HG02759 (cell line): Measurements from ENCODE around the gene AP3D1.
"Not testable (repeated sequence)": the region's sequence is repeated elsewhere in the genome, so short reads cannot be mapped to it uniquely, and the experiment has no call there.

Experiments
- ATAC-seq: cut with Tn5 transposase; IDR thresholded peaks from one replicate; pipeline ENCODE4 v1.9.1; 2021; ENCODE audit warnings: mild to moderate bottlenecking, moderate library complexity; ENCODE audit not compliant: unreplicated experiment

AP3D1 gene

GRCh38 chr19:2129892-2130770 lies 21.2 kb downstream of the AP3D1 start:
- no peak for ATAC-seq

- no peak for ATAC-seq
Measured at GRCh38 chr19:2129486-2129885, 21.9 kb downstream of the AP3D1 start.

GRCh38 chr19:2129022-2129421 lies 22.3 kb downstream of the AP3D1 start:
- no peak for ATAC-seq

- ATAC-seq = not testable (repeated sequence)
Measured at GRCh38 chr19:2128252-2128651, 23.1 kb downstream of the AP3D1 start.

- ATAC-seq = no peak
Measured at GRCh38 chr19:2127758-2128157, 23.6 kb downstream of the AP3D1 start.

- no peak for ATAC-seq
Measured at GRCh38 chr19:2126879-2127518, 24.4 kb downstream of the AP3D1 start.

- ATAC-seq = no peak
Measured at GRCh38 chr19:2123682-2124387, 27.5 kb downstream of the AP3D1 start.

- ATAC-seq = no peak
Measured at GRCh38 chr19:2122982-2123381, 28.4 kb downstream of the AP3D1 start.

- ATAC-seq = no peak
Measured at GRCh38 chr19:2122251-2122650, 29.1 kb downstream of the AP3D1 start.

- no peak for ATAC-seq
Measured at GRCh38 chr19:2121416-2122051, 29.8 kb downstream of the AP3D1 start.

GRCh38 chr19:2120821-2121220 lies 30.5 kb downstream of the AP3D1 start:
- no peak for ATAC-seq

GRCh38 chr19:2119921-2120785 lies 31.2 kb downstream of the AP3D1 start:
- no peak for ATAC-seq

- ATAC-seq = no peak
Measured at GRCh38 chr19:2118438-2118837, 32.9 kb downstream of the AP3D1 start.

GRCh38 chr19:2117215-2117960 lies 34.0 kb downstream of the AP3D1 start:
- no peak for ATAC-seq

GRCh38 chr19:2116507-2116906 lies 34.9 kb downstream of the AP3D1 start:
- ATAC-seq = no peak

GRCh38 chr19:2115911-2116426 lies 35.4 kb downstream of the AP3D1 start:
- no peak for ATAC-seq

- ATAC-seq = no peak
Measured at GRCh38 chr19:2115324-2115723, 36.0 kb downstream of the AP3D1 start.

- no peak for ATAC-seq
Measured at GRCh38 chr19:2114821-2115220, 36.5 kb downstream of the AP3D1 start.

GRCh38 chr19:2114218-2114617 lies 37.1 kb downstream of the AP3D1 start:
- ATAC-seq = no peak
